GM18907 (cell line): Measurements from ENCODE around the gene CAMK2A.
A peak's percentile ranks its signal among the peaks of the same experiment; 100 is the strongest.
"Not testable (repeated sequence)": the region's sequence is repeated elsewhere in the genome, so short reads cannot be mapped to it uniquely, and the experiment has no call there.

Experiments
- ATAC-seq: cut with Tn5 transposase; IDR thresholded peaks from one replicate; pipeline ENCODE4 v1.9.1; 2021; ENCODE audit warnings: mild to moderate bottlenecking, moderate library complexity; ENCODE audit not compliant: unreplicated experiment

CAMK2A gene

GRCh38 chr5:150238646-150239045, 50.9 kb downstream of the CAMK2A start:
- no peak for ATAC-seq

- ATAC-seq: no peak
Observed at GRCh38 chr5:150236981-150237754, 52.4 kb downstream of the CAMK2A start.

- ATAC-seq: no peak
Observed at GRCh38 chr5:150236313-150236712, 53.3 kb downstream of the CAMK2A start.

- no peak for ATAC-seq
Observed at GRCh38 chr5:150235500-150235854, 54.1 kb downstream of the CAMK2A start.

DNA sequence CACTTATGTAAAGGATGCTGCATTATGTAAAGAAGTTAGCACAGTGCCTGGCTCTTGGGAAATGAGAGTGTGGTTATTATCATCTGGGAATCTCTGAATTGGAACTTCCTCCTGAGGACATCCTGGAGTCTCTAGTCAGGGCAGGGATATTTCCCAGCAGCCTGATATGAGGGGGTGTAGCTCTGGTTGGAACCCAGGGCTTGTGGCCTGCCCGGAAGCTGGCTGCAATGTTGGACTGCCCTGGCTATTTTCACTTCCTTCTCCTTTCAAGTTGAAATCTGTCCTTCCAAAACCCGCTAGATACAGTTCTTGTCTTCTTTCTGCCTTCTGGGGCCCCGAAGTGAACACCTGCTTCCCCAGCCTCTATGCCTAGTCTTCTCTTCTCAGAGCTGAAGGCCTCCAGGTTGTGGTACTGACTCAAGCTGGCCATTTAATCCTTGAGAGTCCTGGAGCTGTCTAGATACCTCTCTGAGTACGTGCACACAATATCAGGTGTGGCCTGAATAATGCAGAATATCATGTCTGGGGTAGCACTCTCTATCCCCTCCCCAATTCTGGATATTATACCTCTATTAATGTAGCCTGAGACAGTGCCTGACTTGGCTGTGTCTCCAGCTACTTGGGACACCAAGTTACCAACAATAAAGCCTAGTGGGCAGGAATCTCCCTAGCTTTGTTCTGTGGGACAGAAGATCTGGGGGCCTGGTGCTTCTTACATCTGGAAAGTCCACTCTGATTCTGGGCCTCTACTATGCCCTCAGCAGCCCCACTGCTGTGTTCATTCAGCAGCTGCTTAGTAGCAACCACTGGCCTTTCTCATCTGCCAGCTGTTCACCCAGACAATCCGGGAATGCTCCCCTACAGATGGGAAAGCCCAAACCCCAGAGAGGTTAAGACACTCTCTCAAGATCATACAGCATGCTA, 54.7 kb downstream of the CAMK2A start:
- no peak for ATAC-seq

DNA sequence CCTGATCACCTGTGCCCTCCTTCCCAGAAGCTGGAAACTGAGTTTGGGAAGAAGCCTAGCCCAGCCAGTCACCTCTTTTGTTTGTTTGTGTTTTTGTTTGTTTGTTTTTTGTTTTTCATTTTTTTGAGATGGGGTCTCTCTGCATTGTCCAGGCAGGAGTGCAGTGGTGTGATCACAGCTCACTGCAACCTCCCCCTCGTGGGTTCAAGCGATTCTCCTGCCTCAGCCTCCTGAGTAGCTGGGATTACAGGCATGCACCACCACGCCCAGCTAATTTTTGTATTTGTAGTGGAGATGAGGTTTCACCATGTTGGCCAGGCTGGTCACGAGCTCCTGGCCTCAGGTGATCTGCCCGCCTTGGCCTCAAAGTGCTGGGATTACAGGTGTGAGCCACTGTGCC, 55.9 kb downstream of the CAMK2A start:
- not testable (repeated sequence) for ATAC-seq

DNA sequence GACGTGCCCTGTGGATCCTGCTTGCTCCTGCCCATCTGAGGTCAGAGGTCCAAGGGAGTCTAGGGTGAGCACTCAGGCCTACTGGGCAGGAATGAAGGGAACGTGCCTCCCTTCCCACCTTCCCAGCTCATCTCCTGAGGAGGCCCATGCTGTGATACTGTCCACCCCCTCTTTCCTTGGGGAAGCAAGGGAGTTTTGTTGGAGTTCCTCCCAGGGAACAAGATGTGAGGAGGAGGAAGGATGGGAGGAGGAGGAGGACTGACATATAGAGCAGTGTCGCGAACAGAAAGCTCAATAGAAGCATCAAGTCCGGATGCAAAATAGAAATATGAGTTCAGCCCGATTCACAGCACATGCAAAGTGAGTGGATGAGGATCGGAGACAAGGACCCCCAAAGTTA, 58.7 kb downstream of the CAMK2A start:
- no peak for ATAC-seq

GRCh38 chr5:150229571-150229970, 60.0 kb downstream of the CAMK2A start:
- ATAC-seq: no peak

- no peak for ATAC-seq
Observed at GRCh38 chr5:150227606-150228273, 61.8 kb downstream of the CAMK2A start.

GRCh38 chr5:150227036-150227435, 62.5 kb downstream of the CAMK2A start:
- ATAC-seq: no peak

DNA sequence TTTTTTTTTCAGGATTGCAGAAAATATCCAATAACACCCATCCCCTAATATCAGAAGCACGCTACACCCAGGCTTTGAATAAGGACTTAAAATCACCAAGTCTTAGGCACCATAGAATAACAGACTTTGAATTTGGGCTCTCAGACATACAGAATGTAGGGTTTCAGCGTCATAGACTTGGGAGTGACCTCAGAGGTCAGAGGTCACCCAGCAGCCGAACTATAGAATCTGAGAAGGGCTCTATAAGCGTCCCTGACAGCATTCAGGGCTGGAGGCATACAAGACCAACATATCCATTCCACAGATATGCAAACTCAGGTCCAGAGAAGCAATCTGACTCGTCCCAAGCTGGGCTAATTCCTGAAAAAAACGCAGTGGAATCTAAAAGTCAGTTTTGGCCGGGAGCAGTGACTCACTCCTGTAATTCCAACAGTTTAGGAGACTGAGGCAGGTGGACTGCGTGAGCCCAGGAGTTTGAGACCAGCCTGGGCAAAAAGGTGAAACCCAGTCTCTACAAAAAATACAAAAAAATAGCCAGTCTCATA, 65.0 kb downstream of the CAMK2A start:
- no peak for ATAC-seq

- no peak for ATAC-seq
Observed at GRCh38 chr5:150223474-150223873, 66.1 kb downstream of the CAMK2A start.

GRCh38 chr5:150222906-150223305, 66.7 kb downstream of the CAMK2A start:
- ATAC-seq: no peak

GRCh38 chr5:150221471-150221870, 68.1 kb downstream of the CAMK2A start:
- ATAC-seq: no peak

GRCh38 chr5:150219861-150220260, 69.7 kb downstream of the CAMK2A start:
- ATAC-seq: no peak

- ATAC-seq: no peak
Observed at GRCh38 chr5:150219142-150219541, 70.4 kb downstream of the CAMK2A start.

DNA sequence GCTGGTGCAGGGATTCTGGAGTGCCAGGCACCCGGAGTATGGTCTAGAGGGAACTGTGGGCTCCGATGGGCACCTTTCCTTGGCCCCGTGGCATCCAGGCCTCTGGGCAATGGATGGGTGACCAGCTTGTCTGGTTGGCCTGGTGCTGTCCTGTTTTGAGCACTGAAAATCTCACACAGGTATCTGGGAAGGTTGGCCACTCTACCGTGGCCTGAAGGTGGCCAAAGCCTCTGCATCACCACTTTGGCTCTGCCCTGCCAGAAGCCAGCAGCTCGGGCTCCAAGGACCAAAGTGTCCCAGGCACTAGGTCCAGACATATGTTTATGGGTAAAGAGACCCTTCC, 70.9 kb downstream of the CAMK2A start:
- peak; percentile 9 for ATAC-seq

DNA sequence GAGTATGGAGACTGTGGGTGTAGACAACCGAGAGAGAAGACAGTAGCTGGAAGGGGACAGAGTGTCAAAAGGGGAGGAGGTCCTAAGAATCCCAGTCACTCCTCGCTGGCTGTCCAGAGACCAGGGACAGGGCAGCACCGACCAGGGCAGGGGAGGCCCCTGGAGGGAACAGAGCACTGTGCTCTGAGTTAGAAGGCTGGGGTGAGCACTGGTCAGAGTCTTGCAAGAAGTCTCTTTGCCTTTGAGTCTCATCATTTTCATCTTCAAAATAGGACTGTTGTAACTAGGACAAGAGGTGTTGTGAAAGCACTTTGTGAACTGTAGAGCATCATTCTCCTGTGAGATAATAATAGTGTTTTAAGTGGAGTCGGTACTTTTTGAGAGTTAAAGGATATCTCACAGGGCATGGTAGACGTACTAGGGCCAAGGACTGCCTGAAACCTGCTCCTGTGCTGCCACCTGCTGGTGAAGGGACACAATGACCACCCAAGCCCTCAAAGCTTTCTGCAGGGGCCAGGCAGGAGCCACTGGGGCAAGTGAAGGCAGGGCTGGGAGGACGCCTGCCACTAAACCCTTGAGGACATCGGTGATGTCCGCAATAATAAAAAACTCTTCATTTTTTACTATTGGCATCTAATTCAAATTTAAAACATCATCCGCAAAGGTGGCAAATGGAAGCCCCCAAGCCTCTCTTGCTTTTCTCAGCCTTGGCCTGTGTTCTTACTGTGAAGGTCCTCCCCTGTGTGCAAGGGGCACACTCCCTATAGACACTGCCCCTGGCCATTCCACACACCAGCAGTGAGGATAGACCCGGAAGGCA, 71.5 kb downstream of the CAMK2A start:
- ATAC-seq: peak; percentile 78

DNA sequence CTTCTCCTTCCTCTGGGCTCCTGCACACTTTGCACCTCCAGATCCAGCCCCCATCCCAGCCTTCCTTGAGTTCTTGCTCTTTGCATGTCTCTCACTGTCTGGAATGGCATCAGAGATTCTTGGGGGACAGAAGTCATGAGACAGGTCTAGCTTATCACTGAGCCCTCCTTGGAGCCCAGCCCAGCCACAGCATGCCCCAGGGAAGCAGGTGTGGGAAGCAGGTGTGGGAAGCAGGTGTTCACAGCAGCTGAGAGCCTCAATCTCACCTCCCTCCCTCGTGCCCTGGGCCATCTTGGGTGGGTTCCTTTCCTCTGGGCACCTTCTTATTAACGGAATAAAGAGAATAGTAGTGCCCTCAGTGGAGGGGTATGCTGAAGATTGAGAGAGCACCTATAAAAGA, 72.5 kb downstream of the CAMK2A start:
- ATAC-seq: no peak
